Gastroesophageal sphincter (tissue), 4 donors: ENCODE data around the gene MRPL58. TPM values are rescaled to one million over a fixed set of nuclear protein-coding genes. Genes with fewer than 3 reads are reported as not detected.

Source experiments
- ATAC-seq: fragments of 150-250 bp; one replicate; pipeline ENCODE4 v1.9.1; 2016; ENCODE audit warnings: mild to moderate bottlenecking, moderate library complexity
- H3K27ac ChIP-seq, 4 donors: fragments of 200-600 bp; sonication (generic) in 3 of 4; 1 replicate in 3 of 4; 2 replicates in 1 of 4; pipeline ENCODE4 v1.5.1; 2016 to 2019
- H3K27me3 ChIP-seq: fragments of 200-600 bp; sonication (generic); one replicate; pipeline ENCODE4 v1.5.1; 2019
- H3K36me3 ChIP-seq, 2 donors: fragments of 200-600 bp; sonication (generic); one replicate each; pipeline ENCODE4 v1.5.1; 2019; ENCODE audit warnings: control low read depth in 1 of 2
- H3K4me1 ChIP-seq, 3 donors: fragments of 200-600 bp; sonication (generic); 1 replicate in 2 of 3; 2 replicates in 1 of 3; pipeline ENCODE4 v1.5.1; 2016 to 2019; ENCODE audit warnings: control low read depth in 2 of 3
- H3K4me3 ChIP-seq, 2 donors: fragments of 200-600 bp; sonication (generic); one replicate each; pipeline ENCODE4 v1.5.1; 2019; ENCODE audit warnings: mild to moderate bottlenecking in 1 of 2, moderate library complexity in 1 of 2
- H3K9me3 ChIP-seq, 3 donors: fragments of 200-600 bp; sonication (generic); one replicate each; pipeline ENCODE4 v1.5.1; 2017 to 2019; ENCODE audit warnings: control low read depth in 2 of 3
- CTCF ChIP-seq, 4 experiments: fragments of 200-600 bp in 2 of 4; fragments of 450-650 bp in 2 of 4; sonication (generic) in 1 of 4; IDR thresholded peaks; one replicate each; pipeline ENCODE4 v1.5.1; 2017 to 2019; ENCODE audit warnings: antibody characterized with exemption in 4 of 4, mild to moderate bottlenecking in 2 of 4, moderate library complexity in 2 of 4
- EP300 ChIP-seq: sonication (generic); formaldehyde crosslinking; IDR thresholded peaks from one replicate; pipeline ENCODE4 v1.6.1; 2017; ENCODE audit warnings: antibody characterized with exemption, mild to moderate bottlenecking
- POLR2A ChIP-seq, 2 donors: fragments of 450-650 bp; IDR thresholded peaks; one replicate each; pipeline ENCODE4 v1.6.1; 2017; ENCODE audit warnings: antibody characterized with exemption in 2 of 2, mild to moderate bottlenecking in 2 of 2, moderate library complexity in 1 of 2
- POLR2AphosphoS5 ChIP-seq: sonication (generic); formaldehyde crosslinking; IDR thresholded peaks from one replicate; pipeline ENCODE4 v1.6.1; 2017; ENCODE audit warnings: antibody characterized with exemption
- WGBS, 2 donors: methylation state at CpG; one replicate each; pipeline ENCODE4 v1.1.5; 2018; ENCODE audit warnings: low coverage in 1 of 2; 5-methylcytosine and 5-hydroxymethylcytosine counted together
- total RNA-seq, 4 donors: library from RNA; depleted of rRNA; stranded (reverse); fragments of >200 nt; gene quantifications; one replicate each; pipeline ENCODE4 v1.1.0, GENCODE V29; 2016

The MRPL58 gene
- 100 to 1,000 TPM in 1 of 4 donors, 10 to 100 TPM in 3; 36.6 to 112 (median 50.5) TPM for total RNA-seq

- TF ChIP-seq POLR2AphosphoS5 (peak; percentile 74), EP300 (no peak), POLR2A (IDR thresholded peaks at IDR 0.05) (peak in 1 of 2 donors; percentile 27), CTCF (IDR thresholded peaks at IDR 0.05) (peak in 3 of 4 experiments; percentile 63 to 78 (median 77))
- Histone ChIP-seq H3K36me3 (peaks cover 0 to 15% of the 10 kb centered on the region in 2 donors), H3K4me1 (peaks cover 0 to 31% (median 17%) of the 10 kb centered on the region in 3 donors), H3K27ac (peak within 1 kb of the TSS; percentile 85 to 94 (median 92)), H3K4me3 (peak within 1 kb of the TSS; percentile 66 to 86), H3K27me3 (no peaks in the 10 kb centered on the region), H3K9me3 (no peaks in the 10 kb centered on the region)
- WGBS, 2 donors = 0 to 1% methylated on average over 5 to 31 of the region's 63 CpGs
- ATAC-seq = peak; percentile 87
Observed at GRCh38 chr17:75012346-75013091, at the start of gene MRPL58. TSS of gene MRPL58 (plus strand) at chr17:75012670. CDS start at chr17:75012687, 17 bp downstream.

GRCh38 chr17:74963656-74964055 is 48.8 kb upstream of the MRPL58 start:
- H3K27ac ChIP-seq = no peak overlapping the region
- no peak overlapping the region for H3K4me3 ChIP-seq
- peaks cover 0 to 8% (median 0%) of the 10 kb centered on the region in 3 donors for H3K4me1 ChIP-seq
- peaks cover under 1% of the 10 kb centered on the region for H3K27me3 ChIP-seq
- WGBS, 2 donors = no CpG with 5 or more reads among the region's 12 CpGs
- no peaks in the 10 kb centered on the region for H3K9me3 ChIP-seq
- no peak for TF ChIP-seq CTCF (IDR thresholded peaks at IDR 0.05)
- ATAC-seq = no peak
- H3K36me3 ChIP-seq = no peaks in the 10 kb centered on the region

DNA sequence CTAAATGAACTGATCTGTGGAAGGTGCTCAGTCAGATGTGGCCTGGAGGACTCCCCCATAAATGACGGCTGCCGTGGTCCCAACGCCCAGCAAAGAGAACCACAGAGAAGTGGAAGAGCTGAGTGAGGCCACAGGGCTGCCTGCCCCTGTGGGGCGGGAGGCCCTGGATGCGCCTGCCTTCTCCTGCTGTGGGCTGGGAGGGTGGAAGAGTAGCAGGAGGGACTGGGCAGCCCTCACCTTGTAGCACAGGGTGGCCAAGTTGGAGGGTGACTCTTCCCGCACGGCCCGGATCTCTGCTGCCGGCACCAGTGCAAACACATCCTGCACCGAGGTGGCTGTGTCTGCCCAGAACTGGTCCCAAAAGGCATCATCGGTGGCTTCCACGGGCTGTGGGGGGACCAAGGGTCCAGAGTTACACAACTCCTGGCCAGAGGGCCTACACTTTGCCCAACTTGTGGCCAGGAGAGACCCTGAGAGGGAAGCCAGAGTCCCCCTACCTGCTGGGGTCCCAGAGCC is 48.2 kb upstream of the MRPL58 start:
- Histone ChIP-seq H3K9me3 (no peaks in the 10 kb centered on the region), H3K4me1 (peaks cover 0 to 8% (median 0%) of the 10 kb centered on the region in 3 donors), H3K27ac (no peak overlapping the region), H3K4me3 (no peak overlapping the region), H3K27me3 (no peaks in the 10 kb centered on the region), H3K36me3 (no peaks in the 10 kb centered on the region)
- TF ChIP-seq CTCF (IDR thresholded peaks at IDR 0.05) (no peak), EP300 (no peak), POLR2AphosphoS5 (no peak), POLR2A (IDR thresholded peaks at IDR 0.05) (no peak)
- no peak for ATAC-seq
- WGBS, 2 donors = no CpG with 5 or more reads among the region's 12 CpGs

GRCh38 chr17:74964988-74965622 is 47.4 kb upstream of the MRPL58 start:
- no peaks in the 10 kb centered on the region for H3K36me3 ChIP-seq
- H3K9me3 ChIP-seq = no peaks in the 10 kb centered on the region
- WGBS, 2 donors = 72% methylated on average over 12 of the region's 14 CpGs; no CpG with 5 or more reads in 1 of the 2 donors
- TF ChIP-seq EP300 (no peak), CTCF (IDR thresholded peaks at IDR 0.05) (no peak), POLR2AphosphoS5 (no peak), POLR2A (IDR thresholded peaks at IDR 0.05) (no peak)
- no peaks in the 10 kb centered on the region for H3K27me3 ChIP-seq
- no peak for ATAC-seq
- H3K4me3 ChIP-seq = no peak overlapping the region
- peaks cover 0 to 8% (median 0%) of the 10 kb centered on the region in 3 donors for H3K4me1 ChIP-seq
- H3K27ac ChIP-seq = no peak overlapping the region
